HG03558 (cell line): ENCODE measurements around the gene PDCD1.
"Not testable (repeated sequence)": the region's sequence is repeated elsewhere in the genome, so short reads cannot be mapped to it uniquely, and the experiment has no call there.

Source experiments
- ATAC-seq: cut with Tn5 transposase; IDR thresholded peaks from one replicate; pipeline ENCODE4 v1.9.1; 2021; ENCODE audit warnings: moderate number of reproducible peaks; ENCODE audit not compliant: unreplicated experiment; ENCODE audit errors: extremely low read depth

PDCD1 gene

GRCh38 chr2:241804326-241805229 is 54.1 kb downstream of the PDCD1 start:
- ATAC-seq: no peak

GRCh38 chr2:241803387-241804325 is 55.0 kb downstream of the PDCD1 start:
- ATAC-seq: no peak

DNA sequence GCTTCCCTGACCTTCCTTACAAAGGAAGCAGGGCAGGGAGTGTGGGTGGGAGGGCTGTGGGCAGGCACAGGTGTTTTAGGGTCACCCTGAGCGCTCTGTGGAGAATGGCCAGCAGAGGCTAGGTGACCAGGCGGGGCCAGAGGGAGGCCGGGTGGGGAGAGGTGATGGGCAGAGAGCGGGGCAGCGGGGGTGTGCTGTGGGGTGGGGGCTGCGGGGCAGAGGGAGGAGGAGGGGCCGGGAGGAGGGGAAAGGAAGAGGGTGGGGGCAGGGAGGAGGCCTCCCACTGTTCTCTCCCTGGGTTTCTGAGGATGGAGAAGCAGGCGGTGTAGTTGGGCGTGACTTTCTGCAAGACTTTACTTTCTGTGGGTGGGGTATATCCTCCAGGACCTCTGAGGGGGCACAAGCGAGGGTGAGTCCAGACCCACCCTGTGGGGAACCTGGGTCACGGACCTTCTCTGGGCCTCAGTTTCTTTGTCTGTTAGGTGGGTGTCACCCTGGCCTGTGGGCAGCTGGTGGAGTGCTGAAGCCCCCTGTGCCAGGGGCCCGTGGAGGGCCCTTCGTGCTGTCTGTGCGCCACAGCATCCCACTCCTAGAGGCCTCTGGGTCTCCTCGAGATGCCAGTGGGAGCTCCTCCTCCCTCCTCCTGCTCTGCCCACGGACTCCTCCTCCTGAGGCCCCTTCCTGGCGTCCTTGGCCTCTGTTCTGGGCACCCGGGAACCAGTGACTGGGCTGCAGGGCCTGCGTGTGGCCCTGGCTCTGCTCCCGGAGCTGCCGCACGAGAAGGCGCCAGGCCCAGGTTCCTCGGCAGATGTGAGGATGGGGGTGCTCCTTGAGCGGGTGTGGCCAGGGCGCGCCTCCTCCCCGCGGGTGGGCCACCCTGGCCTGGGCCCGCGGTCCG is 56.0 kb downstream of the PDCD1 start:
- no peak for ATAC-seq

- no peak for ATAC-seq
Observed at GRCh38 chr2:241801611-241802420, 56.9 kb downstream of the PDCD1 start.

DNA sequence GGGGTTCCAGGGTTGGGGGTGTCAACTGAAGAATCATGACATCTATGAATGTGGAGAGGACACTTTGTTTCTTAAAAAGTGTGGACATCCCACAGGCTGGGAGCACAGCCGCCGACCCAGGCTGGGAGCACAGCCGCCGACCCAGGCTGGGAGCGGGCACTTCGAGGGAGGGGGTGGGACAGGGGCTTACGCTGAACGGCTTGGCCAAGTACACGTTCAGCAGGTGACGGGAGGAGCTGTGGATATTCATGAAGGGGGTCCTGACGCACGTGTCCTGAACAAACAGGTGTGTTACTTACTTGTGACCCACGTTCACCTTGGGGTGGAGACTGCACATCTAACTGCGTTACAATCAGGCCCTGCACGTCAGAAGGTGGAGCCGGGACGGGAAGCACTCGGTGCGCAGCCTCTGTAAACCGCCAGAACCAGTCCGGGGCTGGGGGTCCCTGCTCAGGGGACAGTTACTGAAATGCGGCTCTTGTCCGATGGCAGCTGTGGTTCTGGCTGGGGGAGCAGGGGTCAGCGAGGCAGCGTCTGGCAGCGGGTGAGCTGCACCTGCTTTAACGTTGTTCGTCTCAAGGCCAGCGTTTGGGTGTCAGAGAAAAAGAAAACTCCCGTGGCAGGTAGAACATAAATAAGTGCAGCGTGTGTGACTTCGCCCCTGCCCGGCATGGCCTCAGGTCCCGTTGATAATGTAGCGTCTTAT is 58.3 kb downstream of the PDCD1 start:
- not testable (repeated sequence) for ATAC-seq
